Activated CD4-positive, alpha-beta T cell treated with anti-CD3 and anti-CD28 coated beads, Interleukin-2, amount 50 U/mL, for 1 hour (primary cell): ENCODE measurements around the gene BRINP3.

Experiments
- DNase-seq: peaks from one replicate; pipeline ENCODE4 v3.0.0-alpha.2; 2020

Gene BRINP3

GRCh38 chr1:190098756-190099155, 378.9 kb downstream of the BRINP3 start:
- DNase-seq: no peak

- no peak for DNase-seq
Measured at GRCh38 chr1:190098107-190098506, 379.6 kb downstream of the BRINP3 start.

- no peak for DNase-seq
Measured at GRCh38 chr1:190095596-190095995, 382.1 kb downstream of the BRINP3 start.

- no peak for DNase-seq
Measured at GRCh38 chr1:190084552-190084951, 393.1 kb downstream of the BRINP3 start.

- no peak for DNase-seq
Measured at GRCh38 chr1:190068304-190068703, 409.4 kb downstream of the BRINP3 start.

GRCh38 chr1:190067592-190067991, 410.1 kb downstream of the BRINP3 start:
- no peak for DNase-seq

GRCh38 chr1:190066011-190066410, 411.7 kb downstream of the BRINP3 start:
- no peak for DNase-seq

- no peak for DNase-seq
Measured at GRCh38 chr1:190049314-190049713, 428.4 kb downstream of the BRINP3 start.
